HG03280 (cell line): ENCODE results near the gene KRTAP10-2.
"Not testable (repeated sequence)": the region's sequence is repeated elsewhere in the genome, so short reads cannot be mapped to it uniquely, and the experiment has no call there.

Experiments used
- ATAC-seq: cut with Tn5 transposase; IDR thresholded peaks from one replicate; pipeline ENCODE4 v1.9.1; 2021; ENCODE audit warnings: mild to moderate bottlenecking, moderate library complexity; ENCODE audit not compliant: unreplicated experiment

KRTAP10-2 gene

GRCh38 chr21:44551340-44551961 is at the start of gene KRTAP10-2:
KRTAP10-2 (minus strand) TSS chr21:44551505; CDS start chr21:44551458, 47 bp downstream.
- no peak for ATAC-seq

GRCh38 chr21:44601091-44601490 is 49.8 kb upstream of the KRTAP10-2 start:
- not testable (repeated sequence) for ATAC-seq

GRCh38 chr21:44600118-44600978 is 49.0 kb upstream of the KRTAP10-2 start, which contains the start of gene KRTAP10-7:
KRTAP10-7 (plus strand) TSS chr21:44600597; CDS start chr21:44600622, 25 bp downstream.
- not testable (repeated sequence) for ATAC-seq

DNA sequence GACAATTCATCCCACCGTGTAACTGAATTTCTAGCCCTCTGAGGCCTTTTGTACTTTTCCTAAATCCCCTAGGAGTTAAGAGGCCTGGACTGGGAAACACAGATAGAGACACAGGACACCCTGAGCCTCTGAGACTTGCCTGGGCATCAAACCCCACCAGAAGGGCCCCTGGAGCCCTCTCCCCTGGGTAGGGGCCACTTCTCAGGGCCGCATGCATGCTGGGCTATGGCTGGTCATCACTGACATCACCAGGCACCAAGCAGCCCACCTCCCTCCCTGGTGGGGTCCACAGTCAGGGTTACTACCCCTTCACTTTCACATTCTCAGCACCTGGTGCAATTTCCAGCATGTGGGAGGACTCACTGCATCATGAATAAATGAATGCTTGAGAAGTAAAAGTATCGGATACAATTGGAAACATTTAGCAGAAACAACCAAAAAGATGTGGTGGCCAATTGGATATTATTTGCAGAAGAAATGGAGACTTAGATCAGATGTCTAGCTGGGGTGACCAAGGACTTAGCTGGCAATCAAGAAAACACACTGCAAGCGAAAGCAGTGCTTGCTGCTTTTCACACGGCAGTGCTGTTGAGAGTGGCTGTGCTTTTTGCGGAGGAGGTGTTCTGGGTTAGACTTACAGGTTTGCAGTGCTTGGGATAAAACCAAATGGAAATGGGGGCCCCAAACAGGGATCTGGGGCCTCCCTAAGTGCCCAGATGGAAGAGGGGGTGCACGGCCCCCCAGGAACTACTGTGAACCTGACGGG is 48.1 kb upstream of the KRTAP10-2 start:
- no peak for ATAC-seq

DNA sequence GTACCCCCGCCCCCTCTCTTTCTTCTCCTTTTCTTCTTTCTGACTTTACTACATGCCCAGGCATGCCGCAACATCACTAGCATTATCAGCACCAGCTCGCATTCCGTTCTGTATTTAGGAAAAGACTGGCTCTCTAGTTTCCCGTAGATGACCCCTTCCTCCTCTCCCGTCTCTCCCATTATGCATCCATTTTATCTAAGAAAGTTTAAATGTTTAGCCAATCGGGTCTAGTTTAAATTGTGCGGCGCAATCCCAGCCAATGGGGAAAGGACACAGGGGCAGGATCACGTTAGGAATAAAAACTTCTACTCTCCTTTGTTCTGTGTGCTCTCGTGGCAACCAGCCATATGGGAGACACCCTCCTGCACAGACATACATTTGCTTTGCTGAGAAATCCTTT is 46.8 kb upstream of the KRTAP10-2 start:
- ATAC-seq = no peak

DNA sequence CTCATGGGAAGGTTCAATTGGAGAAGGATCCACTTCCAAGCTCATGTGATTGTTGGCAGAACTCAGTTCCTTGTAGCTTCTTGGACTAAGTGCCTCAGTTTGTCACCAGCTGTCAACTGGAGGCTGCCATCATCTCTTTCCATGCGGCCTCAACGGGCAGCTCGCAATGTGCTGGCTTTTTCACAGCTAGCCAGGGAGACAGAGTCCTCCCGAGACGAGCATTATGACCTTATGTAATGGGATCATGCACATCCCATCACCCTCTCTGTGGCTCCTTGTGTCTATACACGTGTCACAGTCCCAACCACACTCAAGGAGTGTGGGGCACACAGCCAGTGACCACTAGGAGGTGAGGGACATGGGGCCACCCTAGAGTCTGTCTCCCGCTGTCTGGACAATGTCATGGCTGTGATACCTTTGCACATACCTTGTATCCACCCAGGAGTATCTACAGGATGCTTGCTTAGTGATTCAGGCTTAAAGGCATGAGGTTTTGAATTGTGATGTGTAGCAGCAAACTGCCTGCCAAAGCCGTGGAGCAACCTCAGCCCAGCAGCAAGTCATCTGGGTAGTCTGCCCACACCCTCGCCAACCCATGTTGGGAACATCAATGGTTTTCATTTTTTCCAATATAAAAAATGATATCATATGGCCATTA is 44.9 kb upstream of the KRTAP10-2 start:
- ATAC-seq = no peak

DNA sequence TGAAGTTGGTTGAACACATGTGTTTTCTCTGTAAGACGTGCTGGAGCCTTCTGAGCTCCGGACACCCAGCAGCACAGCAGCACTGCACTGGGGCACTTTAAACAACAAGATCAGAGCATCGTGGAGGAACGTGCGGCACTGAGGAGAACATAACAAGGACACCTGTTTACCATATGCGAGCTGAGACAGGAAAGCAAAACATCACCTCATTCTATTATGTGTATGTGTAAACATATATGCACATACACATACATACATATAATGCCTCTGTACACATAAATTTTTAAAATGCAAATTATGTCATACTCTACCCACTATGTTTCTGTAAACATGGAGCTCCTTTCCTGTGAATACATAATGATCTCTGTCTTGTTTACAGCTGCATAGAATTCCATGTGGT is 44.2 kb upstream of the KRTAP10-2 start:
- ATAC-seq = no peak

- ATAC-seq = no peak
Measured at GRCh38 chr21:44594406-44594916, 43.2 kb upstream of the KRTAP10-2 start.

GRCh38 chr21:44593598-44594405 is 42.5 kb upstream of the KRTAP10-2 start:
- no peak for ATAC-seq

GRCh38 chr21:44592446-44593311 is 41.4 kb upstream of the KRTAP10-2 start, which contains the start of gene KRTAP10-6:
KRTAP10-6 (minus strand) TSS chr21:44592505; CDS start chr21:44592484, 21 bp downstream.
- no peak for ATAC-seq

GRCh38 chr21:44591801-44592130 is 40.5 kb upstream of the KRTAP10-2 start:
- not testable (repeated sequence) for ATAC-seq

DNA sequence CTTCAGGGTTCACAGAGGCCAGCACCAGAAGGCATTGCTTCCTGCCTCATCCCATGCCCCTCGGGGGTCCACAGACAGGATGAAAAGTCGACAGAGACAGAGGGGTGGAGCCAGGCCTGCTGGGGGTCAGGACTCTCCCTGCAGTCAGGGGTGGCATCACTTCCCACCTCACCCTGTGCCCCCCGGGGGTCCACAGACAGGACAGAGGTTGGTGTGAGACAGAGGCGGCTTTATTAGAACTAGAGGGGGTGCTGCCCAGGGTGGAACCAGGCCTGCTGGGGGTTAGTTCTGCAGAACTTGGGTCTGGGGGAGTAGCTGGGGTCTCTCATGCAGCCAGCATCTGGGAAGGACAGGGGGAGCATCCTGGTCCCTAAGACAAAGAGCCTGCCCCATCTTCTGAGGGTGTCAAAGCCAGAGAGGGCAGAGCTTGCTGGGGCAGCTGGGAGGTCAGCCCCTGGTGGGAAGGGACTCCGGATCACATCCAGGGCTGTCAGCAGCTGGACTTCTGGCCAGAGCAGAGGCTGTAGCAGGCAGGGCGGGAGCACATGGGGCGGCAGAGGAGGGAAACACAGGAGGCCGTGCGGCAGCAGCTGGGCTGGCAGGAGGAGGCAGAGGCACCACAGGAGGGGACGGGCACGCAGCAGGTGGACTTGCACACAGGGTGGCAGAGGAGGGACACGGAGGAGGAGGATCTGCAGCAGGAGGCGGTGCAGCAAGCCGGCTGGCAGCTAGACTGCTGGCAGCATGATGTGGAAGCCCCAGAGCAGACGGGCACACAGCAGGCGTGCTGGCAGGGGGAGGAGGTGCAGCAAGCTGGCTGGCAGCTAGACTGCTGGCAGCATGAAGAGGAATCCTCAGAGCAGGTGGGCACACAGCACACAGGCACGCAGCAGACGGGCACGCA is 39.8 kb upstream of the KRTAP10-2 start:
- ATAC-seq = not testable (repeated sequence)

DNA sequence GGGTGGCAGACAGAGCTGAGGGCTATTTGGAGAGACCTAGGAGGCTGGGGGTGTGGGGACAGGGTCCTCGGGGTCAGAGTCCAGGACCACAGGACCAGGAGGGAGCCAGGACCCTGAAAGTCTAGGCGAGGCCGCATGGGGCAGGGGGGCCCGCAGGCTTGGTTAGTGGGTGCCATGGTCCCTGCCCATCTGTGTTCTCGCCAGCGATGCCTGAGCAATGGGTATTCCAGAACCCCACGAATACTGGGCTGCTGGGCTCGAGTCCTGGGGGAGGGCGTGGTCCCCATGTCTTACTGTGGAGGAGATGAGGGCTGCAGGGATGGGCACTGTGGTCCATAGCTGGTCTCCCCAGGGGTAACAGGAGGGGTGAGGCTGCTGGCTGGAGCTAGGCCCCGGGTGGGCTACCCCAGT is 39.0 kb upstream of the KRTAP10-2 start:
- no peak for ATAC-seq

DNA sequence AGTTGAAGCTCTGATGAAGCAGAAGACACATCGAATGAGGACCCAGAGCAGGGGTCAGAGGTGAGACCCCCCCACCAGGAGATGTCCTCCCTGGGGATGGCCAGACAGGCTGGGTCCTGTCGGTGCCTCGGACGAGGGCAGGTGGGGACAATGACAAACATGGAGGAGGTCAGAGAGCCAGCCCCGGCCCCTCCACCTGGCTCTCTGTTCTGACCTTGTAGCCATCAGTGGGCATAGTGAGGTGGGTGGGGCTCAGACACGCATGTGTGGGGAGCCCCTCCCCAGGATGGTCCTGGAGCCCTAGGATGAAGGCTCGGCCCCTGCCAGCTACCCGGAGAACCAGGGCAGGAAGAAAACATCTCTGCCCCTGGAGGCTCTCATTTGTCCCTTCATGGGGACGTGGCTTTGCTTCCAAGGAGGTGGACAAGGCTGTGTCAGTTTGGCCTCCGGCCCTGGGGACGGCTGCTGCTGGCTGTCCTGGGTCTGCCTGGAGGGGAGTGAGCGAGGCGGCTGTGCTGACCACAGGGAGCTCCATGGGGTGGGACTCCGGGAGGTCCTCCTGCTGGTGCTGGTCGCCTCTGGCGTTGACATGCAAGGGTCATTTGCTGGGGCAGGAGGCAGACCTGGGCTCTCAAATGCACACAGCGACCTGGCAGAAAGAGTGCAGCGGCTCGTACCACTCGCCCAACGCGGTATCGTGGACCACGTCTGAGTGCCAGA is 38.4 kb upstream of the KRTAP10-2 start:
- ATAC-seq = no peak

GRCh38 chr21:44589094-44589493 is 37.8 kb upstream of the KRTAP10-2 start:
- no peak for ATAC-seq

GRCh38 chr21:44585892-44586291 is 34.6 kb upstream of the KRTAP10-2 start:
- no peak for ATAC-seq

DNA sequence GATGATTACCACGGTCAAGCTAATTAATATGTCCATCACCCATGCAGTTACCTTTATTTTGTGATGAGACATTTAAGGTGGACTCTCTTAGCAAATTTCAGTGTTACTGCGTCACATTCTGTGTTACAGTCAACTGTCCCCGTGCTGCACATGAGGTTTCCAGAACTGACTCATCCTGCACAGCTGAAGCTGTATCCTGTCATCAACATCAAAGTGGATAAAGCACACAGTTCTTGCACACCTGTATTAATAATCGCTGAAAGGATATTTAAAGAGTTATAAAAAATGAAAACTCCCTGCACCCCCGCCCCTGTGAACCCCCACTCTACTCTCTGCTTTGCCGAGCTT is 32.5 kb upstream of the KRTAP10-2 start:
- no peak for ATAC-seq
